SJSA1 (cell line): ENCODE data around the gene BBS9. TPM values are rescaled to one million over a fixed set of nuclear protein-coding genes. Genes with fewer than 3 reads are reported as not detected.
"Not testable (repeated sequence)": the region's sequence is repeated elsewhere in the genome, so short reads cannot be mapped to it uniquely, and the experiment has no call there.

Experiments used
- DNase-seq, 2 experiments: peaks; one replicate each; pipeline ENCODE4 v3.0.0-alpha.2; 2015 to 2020; ENCODE audit warnings: low spot score in 2 of 2, low read depth in 1 of 2
- H3K27ac ChIP-seq: fragments of 250-450 bp; sonication (Bioruptor Pico); 2 replicates; pipeline ENCODE4 v1.5.1; 2020; ENCODE audit warnings: mild to moderate bottlenecking, moderate library complexity
- H3K27me3 ChIP-seq: fragments of 250-450 bp; sonication (Bioruptor Pico); replicated peaks from 2 replicates; pipeline ENCODE4 v1.5.1; 2020; ENCODE audit warnings: mild to moderate bottlenecking, moderate library complexity
- H3K36me3 ChIP-seq: fragments of 250-450 bp; sonication (Bioruptor Pico); 2 replicates; pipeline ENCODE4 v1.5.1; 2020; ENCODE audit warnings: mild to moderate bottlenecking
- H3K4me1 ChIP-seq: fragments of 250-450 bp; sonication (Bioruptor Pico); replicated peaks from 2 replicates; pipeline ENCODE4 v1.6.1; 2021; ENCODE audit warnings: mild to moderate bottlenecking
- H3K4me3 ChIP-seq: fragments of 250-450 bp; sonication (Bioruptor Pico); 2 replicates; pipeline ENCODE4 v1.5.1; 2020; ENCODE audit warnings: mild to moderate bottlenecking
- H3K9me3 ChIP-seq: fragments of 250-450 bp; sonication (Bioruptor Pico); replicated peaks from 2 replicates; pipeline ENCODE4 v1.5.1; 2020; ENCODE audit warnings: mild to moderate bottlenecking
- total RNA-seq: library from RNA; depleted of rRNA; stranded (reverse); fragments of >200 nt; shearing (Covaris generic); gene quantifications from 2 replicates; pipeline ENCODE4 v1.2.3, GENCODE V29; 2014

The BBS9 gene
- total RNA-seq, 1 experiment from 2014 or later, result 3.6 TPM

DNA sequence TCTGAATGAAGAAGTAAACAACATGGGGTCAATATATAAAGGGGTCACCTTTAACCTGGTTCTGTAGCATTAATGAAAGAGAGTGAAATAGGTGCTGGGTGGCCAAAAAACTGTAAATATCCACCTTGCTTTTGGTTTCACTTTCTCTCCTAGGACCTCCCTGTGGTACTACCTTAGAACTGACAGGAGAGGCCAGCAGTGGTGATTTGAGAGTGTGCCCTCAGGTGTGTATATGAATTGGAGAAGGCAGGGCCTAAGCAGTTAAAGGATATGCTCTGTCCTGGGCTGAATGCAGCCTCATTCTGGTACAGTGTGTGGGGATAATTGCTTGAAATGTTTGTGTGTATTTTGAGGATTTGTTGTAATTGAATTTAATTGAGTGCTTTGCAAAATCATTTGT is 62.0 kb downstream of the BBS9 start:
- H3K4me1 ChIP-seq, result no peaks in the 10 kb centered on the region
- H3K36me3 ChIP-seq, result no peaks in the 10 kb centered on the region
- no peaks in the 10 kb centered on the region for H3K9me3 ChIP-seq
- no peaks in the 10 kb centered on the region; the same call in 1 of the 2 replicates for H3K27me3 ChIP-seq
- no peak for DNase-seq
- no peak overlapping the region for H3K27ac ChIP-seq
- no peak overlapping the region for H3K4me3 ChIP-seq

DNA sequence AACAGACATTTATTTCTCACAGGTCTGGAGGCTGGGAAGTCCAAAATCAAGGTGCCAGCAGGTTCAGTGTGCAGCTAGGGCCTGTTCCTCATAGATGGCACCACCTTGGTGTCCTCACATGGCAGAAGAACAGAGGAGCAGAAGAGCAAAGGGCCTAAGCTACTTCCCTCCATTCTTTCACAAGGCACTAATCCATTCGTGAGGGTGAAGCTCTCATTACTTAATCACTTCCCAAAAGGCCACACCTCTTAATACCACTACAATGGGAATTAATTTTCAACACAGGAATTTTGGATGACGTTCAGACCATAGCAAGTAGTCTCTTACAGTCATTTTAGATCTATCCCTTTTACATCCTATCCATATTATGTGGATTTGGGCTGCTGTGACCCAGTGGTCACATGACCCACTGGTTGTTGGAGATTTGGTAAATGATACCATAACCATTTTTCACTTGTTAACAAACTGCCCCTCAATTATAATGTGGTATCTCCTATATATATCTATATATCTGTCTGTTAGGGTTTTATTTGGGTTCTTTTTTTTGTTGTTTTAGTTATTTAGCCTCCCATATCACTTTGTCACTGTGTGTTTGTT is 63.4 kb downstream of the BBS9 start:
- no peak overlapping the region for H3K27ac ChIP-seq
- no peaks in the 10 kb centered on the region for H3K9me3 ChIP-seq
- no peaks in the 10 kb centered on the region; the same call in 1 of the 2 replicates for H3K27me3 ChIP-seq
- no peak for DNase-seq
- no peaks in the 10 kb centered on the region for H3K36me3 ChIP-seq
- H3K4me1 ChIP-seq, result no peaks in the 10 kb centered on the region
- no peak overlapping the region for H3K4me3 ChIP-seq

DNA sequence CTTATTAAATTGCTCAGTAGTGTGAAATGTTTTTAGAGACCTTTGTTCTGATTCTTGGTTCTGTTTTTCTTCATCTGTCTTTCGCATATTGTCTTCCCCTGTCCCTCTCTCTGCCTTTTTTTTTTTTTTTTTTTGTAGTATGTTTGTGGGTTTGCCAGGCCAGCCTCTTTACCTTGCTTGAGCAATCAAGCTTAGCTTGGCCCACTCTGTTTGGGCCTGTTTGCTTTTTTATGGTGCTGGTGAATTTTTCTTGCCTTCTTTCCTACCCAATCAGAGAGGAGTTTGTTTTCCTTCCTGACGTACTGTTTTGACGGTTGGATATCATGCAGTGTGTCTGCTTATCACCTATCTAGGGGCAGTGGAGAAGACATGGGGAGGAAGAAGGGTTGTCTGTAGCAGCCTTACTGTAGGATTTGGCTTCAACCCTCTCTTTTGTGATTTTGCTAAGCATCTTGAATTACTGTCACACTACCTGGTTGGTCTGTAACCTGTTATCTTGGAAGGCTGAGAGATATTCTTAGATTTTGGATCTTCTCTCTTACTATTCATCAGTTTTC is 64.0 kb downstream of the BBS9 start:
- no peaks in the 10 kb centered on the region; the same call in 1 of the 2 replicates for H3K27me3 ChIP-seq
- no peaks in the 10 kb centered on the region for H3K9me3 ChIP-seq
- H3K27ac ChIP-seq, result no peak overlapping the region
- no peaks in the 10 kb centered on the region for H3K36me3 ChIP-seq
- no peaks in the 10 kb centered on the region for H3K4me1 ChIP-seq
- H3K4me3 ChIP-seq, result no peak overlapping the region
- no peak for DNase-seq

DNA sequence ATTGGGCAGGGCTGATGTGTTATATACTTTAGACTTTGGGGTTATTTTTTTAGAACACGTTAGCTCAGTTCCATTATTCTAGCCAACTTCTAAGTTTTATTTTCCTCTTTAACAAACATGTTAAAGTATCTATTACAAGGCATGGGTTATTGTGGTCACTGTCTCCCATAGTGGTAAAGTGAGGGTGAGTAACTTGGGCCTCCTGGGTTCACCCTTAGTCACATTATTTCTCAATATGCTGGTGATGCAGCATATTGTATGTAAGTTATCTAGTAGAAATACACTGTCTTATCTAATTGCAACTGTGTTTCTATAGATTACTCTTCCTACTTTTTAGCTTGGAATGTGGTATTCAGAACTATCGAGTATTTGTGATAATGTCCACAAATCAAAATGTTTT is 65.9 kb downstream of the BBS9 start:
- H3K9me3 ChIP-seq, result no peaks in the 10 kb centered on the region
- H3K27me3 ChIP-seq, result no peaks in the 10 kb centered on the region; the same call in 1 of the 2 replicates
- no peaks in the 10 kb centered on the region for H3K36me3 ChIP-seq
- H3K4me1 ChIP-seq, result no peaks in the 10 kb centered on the region
- no peak for DNase-seq
- H3K27ac ChIP-seq, result no peak overlapping the region
- H3K4me3 ChIP-seq, result no peak overlapping the region

DNA sequence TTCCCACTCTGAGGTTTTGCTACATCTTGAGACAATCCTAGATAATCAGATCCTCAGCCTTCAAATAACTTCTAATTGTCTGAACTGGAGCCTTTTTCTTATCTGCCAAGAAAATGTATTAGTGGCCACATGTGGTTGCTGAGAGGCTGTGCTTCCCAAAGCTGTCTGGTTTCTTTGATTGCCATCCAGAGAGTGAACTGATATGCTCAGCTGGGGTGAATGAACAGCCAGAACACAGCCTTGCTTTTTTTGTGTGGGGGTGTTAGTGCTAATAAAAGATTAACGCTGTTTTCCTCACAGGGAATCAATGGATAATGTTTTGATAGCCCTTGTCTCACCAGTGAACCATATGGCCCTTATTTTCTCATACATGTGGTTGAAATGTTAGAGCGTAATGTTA is 66.9 kb downstream of the BBS9 start:
- Histone ChIP-seq H3K9me3 (no peaks in the 10 kb centered on the region), H3K4me3 (no peak overlapping the region), H3K4me1 (no peaks in the 10 kb centered on the region), H3K27ac (no peak overlapping the region), H3K27me3 (no peaks in the 10 kb centered on the region; the same call in 1 of the 2 replicates), H3K36me3 (no peaks in the 10 kb centered on the region)
- DNase-seq, result no peak

DNA sequence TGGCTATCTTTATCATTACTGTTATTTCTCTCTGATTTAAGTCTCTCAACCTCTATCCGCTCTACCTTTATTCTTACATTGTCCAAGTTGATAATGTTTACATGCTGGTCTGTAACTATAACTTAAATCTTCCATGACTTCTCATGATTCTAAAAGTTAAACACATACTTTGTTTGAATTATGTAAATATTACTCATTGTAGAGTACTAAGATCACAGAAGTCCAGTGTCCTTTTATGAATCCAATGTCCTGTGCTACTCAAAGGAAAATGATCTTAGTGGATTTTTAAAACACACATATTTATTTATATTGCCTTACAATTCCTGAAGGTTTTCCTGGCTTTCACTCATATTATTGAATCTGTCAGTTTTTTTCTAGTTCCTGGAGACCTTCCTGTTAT is 70.9 kb downstream of the BBS9 start:
- no peak for DNase-seq
- H3K4me3 ChIP-seq, result no peak overlapping the region
- no peak overlapping the region for H3K27ac ChIP-seq
- no peaks in the 10 kb centered on the region for H3K4me1 ChIP-seq
- no peaks in the 10 kb centered on the region for H3K9me3 ChIP-seq
- H3K36me3 ChIP-seq, result no peaks in the 10 kb centered on the region
- no peaks in the 10 kb centered on the region; the same call in 1 of the 2 replicates for H3K27me3 ChIP-seq

DNA sequence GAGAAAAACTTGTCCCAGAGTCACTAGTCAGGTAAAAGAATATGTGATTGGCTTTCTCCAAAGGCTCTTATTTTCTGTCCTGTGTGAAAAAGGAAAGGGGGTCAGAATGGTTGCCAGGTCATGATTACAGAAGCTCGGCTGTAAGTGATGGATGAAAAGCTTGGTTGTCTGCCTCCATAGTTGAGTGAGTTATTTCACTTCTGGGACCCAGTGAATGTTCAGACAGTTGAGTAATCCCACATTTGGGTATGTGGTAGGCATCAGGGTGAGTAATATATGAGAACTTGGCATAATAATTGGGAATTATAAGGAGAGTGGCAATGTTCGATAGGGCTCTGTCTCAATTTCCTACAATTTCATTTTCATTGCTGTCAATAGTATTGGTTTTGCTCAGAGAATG is 72.5 kb downstream of the BBS9 start:
- Histone ChIP-seq H3K27ac (no peak overlapping the region), H3K27me3 (no peaks in the 10 kb centered on the region; the same call in 1 of the 2 replicates), H3K9me3 (no peaks in the 10 kb centered on the region), H3K4me3 (no peak overlapping the region), H3K36me3 (no peaks in the 10 kb centered on the region), H3K4me1 (no peaks in the 10 kb centered on the region)
- DNase-seq, result no peak

DNA sequence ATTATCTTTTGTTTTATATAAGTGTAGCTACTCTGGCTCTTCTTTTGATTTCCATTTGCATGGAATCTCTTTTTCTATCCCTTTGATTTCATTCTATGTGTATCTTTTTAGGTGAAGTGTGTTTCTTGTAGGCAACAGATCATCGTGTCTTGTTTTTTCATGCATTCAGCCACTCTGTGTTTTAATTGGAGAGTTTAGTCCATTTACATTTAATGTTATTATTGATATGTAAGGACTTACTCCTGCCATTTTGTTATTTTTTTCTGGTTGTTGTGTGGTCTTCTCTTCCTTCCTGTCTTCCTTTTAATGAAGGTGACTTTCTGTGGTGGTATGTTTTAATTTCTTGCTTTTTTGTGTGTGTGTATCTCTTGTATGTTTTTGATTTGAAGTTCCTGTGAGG is 81.6 kb downstream of the BBS9 start:
- H3K36me3 ChIP-seq, result no peaks in the 10 kb centered on the region
- H3K27ac ChIP-seq, result no peak overlapping the region
- no peaks in the 10 kb centered on the region for H3K4me1 ChIP-seq
- H3K27me3 ChIP-seq, result no peaks in the 10 kb centered on the region
- H3K9me3 ChIP-seq, result no peaks in the 10 kb centered on the region
- DNase-seq, result no peak
- no peak overlapping the region for H3K4me3 ChIP-seq

DNA sequence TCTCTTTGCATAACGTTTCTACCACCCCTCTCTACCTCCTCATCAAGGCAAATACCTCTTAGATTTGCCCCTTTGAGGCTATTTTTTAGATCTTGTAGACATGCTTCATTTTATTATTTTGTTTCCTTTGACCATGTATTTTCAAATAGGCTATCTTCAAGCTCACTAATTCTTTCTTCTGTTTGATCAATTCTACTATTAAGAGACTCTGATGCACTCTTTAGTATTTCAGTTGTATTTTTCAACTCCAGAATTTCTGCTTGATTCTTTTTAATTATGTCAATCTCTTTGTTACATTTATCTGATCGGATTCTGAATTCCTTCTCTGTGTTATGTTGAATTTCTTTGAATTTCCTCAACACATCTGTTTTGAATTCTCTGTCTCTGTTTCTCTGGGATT is 82.8 kb downstream of the BBS9 start:
- DNase-seq, result no peak
- Histone ChIP-seq H3K4me1 (no peaks in the 10 kb centered on the region), H3K9me3 (no peaks in the 10 kb centered on the region), H3K27me3 (no peaks in the 10 kb centered on the region), H3K4me3 (no peak overlapping the region), H3K36me3 (no peaks in the 10 kb centered on the region), H3K27ac (no peak overlapping the region)

DNA sequence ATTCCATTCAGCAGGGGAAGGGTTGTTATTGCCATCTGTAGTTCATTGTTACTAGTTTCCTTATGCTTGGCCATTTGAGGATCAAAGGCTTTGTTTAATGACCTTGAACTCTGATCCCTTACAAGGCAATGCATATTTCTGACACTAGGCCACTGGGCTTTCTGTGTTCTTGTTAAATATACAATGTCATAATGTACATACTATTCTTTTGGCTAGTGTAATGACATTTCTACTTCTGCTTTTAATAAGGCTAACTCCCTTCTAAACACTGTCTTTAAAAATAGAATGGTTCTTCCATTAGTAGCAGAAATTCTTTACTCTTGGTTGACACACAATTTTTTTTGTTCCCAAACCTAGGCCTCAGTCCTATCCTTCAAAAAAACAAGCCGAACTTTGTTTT is 86.6 kb downstream of the BBS9 start:
- Histone ChIP-seq H3K4me1 (no peaks in the 10 kb centered on the region), H3K4me3 (no peak overlapping the region), H3K36me3 (no peaks in the 10 kb centered on the region), H3K27ac (no peak overlapping the region), H3K27me3 (no peaks in the 10 kb centered on the region), H3K9me3 (no peaks in the 10 kb centered on the region)
- no peak for DNase-seq

DNA sequence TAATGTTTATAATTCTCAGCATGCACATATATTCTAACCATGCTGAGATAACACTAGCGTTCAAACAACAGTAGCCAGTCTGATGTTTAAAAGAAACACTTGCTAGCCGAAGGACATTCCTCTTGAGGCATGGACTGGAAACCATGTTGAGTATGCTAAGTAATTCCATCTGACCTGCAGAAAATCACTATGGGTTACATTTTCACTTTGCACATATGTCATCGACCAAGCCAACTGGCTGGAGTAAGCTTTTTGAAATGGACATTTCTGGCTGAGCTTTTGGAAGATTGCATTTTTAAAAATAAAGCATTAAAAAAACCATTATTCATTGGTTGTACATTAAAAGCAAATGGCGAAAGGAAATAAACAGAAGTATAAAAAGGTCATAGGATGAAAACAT is 88.2 kb downstream of the BBS9 start:
- H3K27me3 ChIP-seq, result no peaks in the 10 kb centered on the region
- no peak overlapping the region for H3K27ac ChIP-seq
- no peak overlapping the region for H3K4me3 ChIP-seq
- no peaks in the 10 kb centered on the region for H3K36me3 ChIP-seq
- no peak for DNase-seq
- no peaks in the 10 kb centered on the region for H3K4me1 ChIP-seq
- no peaks in the 10 kb centered on the region for H3K9me3 ChIP-seq

DNA sequence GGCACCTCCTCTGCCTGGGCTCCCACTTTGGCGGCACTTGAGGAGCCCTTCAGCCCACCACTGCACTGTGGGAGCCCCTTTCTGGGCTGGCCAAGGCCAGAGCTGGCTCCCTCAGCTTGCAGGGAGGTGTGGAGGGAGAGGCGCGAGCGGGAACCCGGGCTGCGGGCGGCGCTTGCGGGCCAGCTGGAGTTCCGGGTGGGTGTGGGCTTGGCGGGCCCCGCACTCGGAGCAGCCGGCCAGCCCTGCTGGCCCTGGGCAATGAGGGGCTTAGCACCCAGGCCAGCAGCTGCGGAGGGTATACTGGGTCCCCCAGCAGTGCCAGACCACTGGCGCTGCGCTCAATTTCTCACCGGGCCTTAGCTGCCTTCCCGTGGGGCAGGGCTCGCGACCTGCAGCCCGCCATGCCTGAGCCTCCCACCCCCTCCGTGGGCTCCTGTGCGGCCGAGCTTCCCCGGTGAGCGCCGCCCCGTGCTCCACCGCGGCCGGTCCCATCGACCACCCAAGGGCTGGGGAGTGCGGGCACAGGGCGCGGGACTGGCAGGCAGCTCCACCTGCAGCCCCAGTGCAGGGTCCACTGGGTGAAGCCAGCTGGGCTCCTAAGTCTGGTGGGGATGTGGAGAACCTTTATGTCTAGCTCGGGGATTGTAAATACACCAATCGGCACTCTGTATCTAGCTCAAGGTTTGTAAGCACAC is 89.6 kb downstream of the BBS9 start:
- not testable (repeated sequence) for H3K4me3 ChIP-seq, H3K27ac ChIP-seq, H3K27me3 ChIP-seq, DNase-seq, H3K36me3 ChIP-seq, H3K4me1 ChIP-seq, H3K9me3 ChIP-seq

DNA sequence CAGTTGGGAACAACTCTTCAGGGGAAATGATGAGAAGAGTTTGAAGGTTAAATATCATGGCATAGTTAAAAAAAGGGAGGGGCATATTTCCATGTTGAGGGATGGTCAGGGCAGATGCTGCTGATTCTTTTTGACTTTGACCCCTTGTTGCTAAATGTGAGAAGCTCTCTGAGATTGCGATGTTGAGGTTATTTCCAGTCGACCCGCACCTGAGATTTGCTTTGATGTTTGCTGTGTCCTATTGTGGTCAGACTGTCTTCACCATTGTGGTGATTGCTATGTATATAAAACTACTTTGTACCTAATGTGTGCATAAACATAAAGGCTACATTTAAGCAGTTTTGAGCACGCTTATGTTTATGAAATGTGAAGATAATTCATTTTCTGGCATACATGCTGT is 90.9 kb downstream of the BBS9 start:
- H3K9me3 ChIP-seq, result no peaks in the 10 kb centered on the region
- no peak overlapping the region for H3K4me3 ChIP-seq
- no peak for DNase-seq
- H3K27me3 ChIP-seq, result no peaks in the 10 kb centered on the region
- H3K27ac ChIP-seq, result no peak overlapping the region
- no peaks in the 10 kb centered on the region for H3K4me1 ChIP-seq
- H3K36me3 ChIP-seq, result no peaks in the 10 kb centered on the region

DNA sequence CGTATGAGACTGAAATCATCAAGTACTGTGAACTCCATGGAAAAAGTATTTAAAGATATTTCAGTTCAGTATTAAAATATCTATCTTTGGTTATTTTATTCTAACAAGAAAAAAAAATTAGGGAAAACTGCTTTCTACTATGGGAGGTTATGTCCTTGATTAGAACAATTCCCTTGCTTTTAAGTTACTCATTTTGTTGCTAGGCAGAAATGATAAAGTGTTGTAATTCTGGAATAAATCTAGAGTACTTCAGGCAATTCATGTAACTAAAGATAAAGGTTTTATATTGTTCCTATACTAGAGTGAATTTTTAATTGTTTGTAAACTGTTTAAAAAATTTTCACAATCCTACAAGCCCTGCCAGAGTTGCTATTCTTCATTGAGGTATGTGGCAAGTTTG is 92.0 kb downstream of the BBS9 start:
- no peak for DNase-seq
- H3K36me3 ChIP-seq, result no peaks in the 10 kb centered on the region
- H3K9me3 ChIP-seq, result no peaks in the 10 kb centered on the region
- H3K27ac ChIP-seq, result no peak overlapping the region
- H3K27me3 ChIP-seq, result no peaks in the 10 kb centered on the region
- no peak overlapping the region for H3K4me3 ChIP-seq
- no peaks in the 10 kb centered on the region for H3K4me1 ChIP-seq
